ENCODE results near the gene GDI1.

Gene GDI1

DNA sequence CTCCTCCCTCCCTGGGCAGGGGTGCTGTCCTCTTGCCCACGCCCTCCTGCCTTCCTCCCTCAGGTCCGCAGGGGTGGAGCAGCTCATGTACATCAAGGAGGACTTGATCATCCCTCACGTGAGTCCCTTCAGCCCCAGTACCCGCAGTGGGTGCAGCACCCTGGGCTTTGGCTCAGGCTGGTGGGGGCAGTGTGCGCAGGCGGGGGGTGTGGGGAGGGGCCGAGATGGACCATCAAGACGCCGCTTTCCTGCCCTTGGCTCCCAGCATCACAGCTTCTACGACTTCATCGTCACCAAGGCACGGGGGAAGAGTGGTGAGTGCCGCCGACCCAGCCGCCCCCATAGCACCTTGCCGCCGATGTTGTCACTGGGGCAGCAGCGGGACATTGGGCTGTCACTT is 12.7 kb downstream of the GDI1 start:
- TF ChIP-seq, protein P1, sequence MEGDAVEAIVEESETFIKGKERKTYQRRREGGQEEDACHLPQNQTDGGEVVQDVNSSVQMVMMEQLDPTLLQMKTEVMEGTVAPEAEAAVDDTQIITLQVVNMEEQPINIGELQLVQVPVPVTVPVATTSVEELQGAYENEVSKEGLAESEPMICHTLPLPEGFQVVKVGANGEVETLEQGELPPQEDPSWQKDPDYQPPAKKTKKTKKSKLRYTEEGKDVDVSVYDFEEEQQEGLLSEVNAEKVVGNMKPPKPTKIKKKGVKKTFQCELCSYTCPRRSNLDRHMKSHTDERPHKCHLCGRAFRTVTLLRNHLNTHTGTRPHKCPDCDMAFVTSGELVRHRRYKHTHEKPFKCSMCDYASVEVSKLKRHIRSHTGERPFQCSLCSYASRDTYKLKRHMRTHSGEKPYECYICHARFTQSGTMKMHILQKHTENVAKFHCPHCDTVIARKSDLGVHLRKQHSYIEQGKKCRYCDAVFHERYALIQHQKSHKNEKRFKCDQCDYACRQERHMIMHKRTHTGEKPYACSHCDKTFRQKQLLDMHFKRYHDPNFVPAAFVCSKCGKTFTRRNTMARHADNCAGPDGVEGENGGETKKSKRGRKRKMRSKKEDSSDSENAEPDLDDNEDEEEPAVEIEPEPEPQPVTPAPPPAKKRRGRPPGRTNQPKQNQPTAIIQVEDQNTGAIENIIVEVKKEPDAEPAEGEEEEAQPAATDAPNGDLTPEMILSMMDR (IDR thresholded peaks at IDR 0.05; ENCODE audit: low read depth, low read length), result no peak
- no peak for DNase-seq (ENCODE audit: extremely low read depth, low read depth)

- DNase-seq (ENCODE audit: extremely low read depth, low read depth), result no peak
- TF ChIP-seq, protein P1 (IDR thresholded peaks at IDR 0.05; ENCODE audit: low read depth, low read length), result no peak
Measured at GRCh38 chrX:154450312-154450711, 13.4 kb downstream of the GDI1 start.

- DNase-seq (ENCODE audit: extremely low read depth, low read depth), result no peak
- TF ChIP-seq, protein P1 (IDR thresholded peaks at IDR 0.05; ENCODE audit: low read depth, low read length), result no peak
Measured at GRCh38 chrX:154452823-154453222, 15.9 kb downstream of the GDI1 start.

DNA sequence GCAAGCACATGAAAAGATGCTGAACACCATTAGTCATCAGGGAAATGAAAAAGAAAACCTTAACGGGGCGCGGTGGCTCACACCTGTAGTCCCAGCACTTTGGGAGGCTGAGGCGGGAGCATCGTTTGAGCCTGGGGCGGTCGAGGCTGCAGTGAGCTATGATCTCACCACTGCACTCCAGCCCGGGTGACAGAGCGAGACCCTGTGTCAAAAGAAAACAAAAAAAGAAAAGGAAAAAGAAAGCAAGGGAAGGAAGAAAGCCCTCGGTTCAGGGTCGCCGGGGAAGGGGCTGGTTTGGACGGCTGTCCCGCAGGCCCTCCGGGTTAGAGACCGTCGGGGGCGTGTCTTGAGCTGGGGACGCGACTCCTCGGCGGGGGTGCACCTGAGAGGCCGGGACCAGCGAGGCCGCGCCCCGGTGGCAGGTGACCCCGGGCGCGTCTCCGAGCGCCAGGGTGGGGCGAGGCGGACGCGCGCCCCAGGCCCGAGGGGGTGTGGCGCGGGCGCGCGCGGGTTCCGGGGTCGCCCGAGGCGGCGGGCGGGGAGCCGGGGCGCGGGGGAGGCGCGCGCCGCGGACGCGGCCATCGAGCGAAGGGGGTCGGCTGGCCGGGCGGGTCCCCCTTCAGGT is 20.6 kb downstream of the GDI1 start:
- no peak for DNase-seq (ENCODE audit: extremely low read depth, low read depth)
- TF ChIP-seq, protein P1 (IDR thresholded peaks at IDR 0.05; ENCODE audit: low read depth, low read length), result no peak

GRCh38 chrX:154458116-154458953 is 21.4 kb downstream of the GDI1 start, which contains the start of gene PLXNA3:
Gene PLXNA3 (plus strand): TSS chrX:154458281. CDS start chrX:154460184, 1,903 bp downstream.
- TF ChIP-seq, protein P1 (IDR thresholded peaks at IDR 0.05; ENCODE audit: low read depth, low read length), result no peak
- DNase-seq (ENCODE audit: extremely low read depth, low read depth), result no peak

DNA sequence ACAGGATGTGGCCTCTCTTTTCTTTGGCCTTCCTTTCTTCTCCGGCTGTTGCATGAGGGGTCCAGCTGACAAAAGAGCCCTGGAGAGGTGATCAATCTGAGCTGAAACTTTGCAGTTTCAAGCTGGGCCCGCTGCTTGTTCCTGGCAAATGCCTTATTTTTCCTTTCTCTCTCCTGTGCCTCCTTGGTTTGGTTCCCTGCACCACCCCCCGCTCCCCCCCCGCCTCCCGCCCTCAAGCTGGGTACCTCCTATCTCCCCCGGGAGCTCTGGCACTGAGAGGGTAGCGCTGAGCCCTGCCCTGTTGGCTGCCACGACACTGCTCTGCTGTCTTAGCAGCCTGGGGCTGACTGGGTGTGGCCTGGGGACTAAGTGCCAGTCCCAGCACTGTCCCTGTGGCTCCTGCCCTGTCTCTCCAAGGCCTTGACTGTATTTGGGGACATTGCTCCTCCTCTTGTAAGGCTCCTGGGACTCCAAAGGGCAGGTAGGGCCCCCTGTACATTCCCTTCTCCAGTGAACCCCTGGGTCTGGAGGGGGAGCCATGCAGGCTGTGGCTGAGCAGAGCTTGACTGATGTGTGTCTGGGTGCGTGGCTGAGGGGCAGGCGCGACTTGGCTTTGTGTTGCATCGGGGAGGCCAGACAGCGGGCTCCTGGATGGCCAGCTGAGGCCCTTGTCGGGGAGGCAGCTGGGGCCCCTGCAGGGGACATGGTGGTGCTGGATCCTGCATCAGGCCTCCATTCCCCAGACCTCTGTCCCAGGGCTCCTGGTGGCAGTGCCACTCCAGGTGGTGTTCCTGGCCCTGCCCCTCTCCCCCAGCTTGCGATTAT is 22.2 kb downstream of the GDI1 start:
- no peak for DNase-seq (ENCODE audit: extremely low read depth, low read depth)
- TF ChIP-seq, protein P1 (IDR thresholded peaks at IDR 0.05; ENCODE audit: low read depth, low read length), result no peak

Data from AG09319 (cell line).